A549 treated with AZD9567 at 1 μM for 4 hours (cell line): ENCODE data around the gene RPL28. TPM values are rescaled to one million over a fixed set of nuclear protein-coding genes. Genes with fewer than 3 reads are reported as not detected.

Experiments used
- total RNA-seq: library from RNA; stranded (reverse); fragments of 200-300 nt; extraction: Qiagen RNA extraction; gene quantifications from 5 replicates; pipeline ENCODE4 v1.2.3, GENCODE V29; 2022; ENCODE audit not compliant: insufficient read depth

RPL28 gene
- 2,640 to 3,810 TPM (median 2,807 TPM) in 5 replicates for total RNA-seq

GRCh38 chr19:55385724-55386492 lies at the start of gene RPL28:
Gene RPL28, plus strand, starts transcription at chr19:55385932. Its CDS starts 426 bp downstream, at chr19:55386358.

GRCh38 chr19:55339105-55339888 lies 46.4 kb upstream of the RPL28 start, which contains the start of gene KMT5C:
Gene KMT5C, plus strand, starts transcription at chr19:55339876. Its CDS starts 2,061 bp downstream, at chr19:55341937.

DNA sequence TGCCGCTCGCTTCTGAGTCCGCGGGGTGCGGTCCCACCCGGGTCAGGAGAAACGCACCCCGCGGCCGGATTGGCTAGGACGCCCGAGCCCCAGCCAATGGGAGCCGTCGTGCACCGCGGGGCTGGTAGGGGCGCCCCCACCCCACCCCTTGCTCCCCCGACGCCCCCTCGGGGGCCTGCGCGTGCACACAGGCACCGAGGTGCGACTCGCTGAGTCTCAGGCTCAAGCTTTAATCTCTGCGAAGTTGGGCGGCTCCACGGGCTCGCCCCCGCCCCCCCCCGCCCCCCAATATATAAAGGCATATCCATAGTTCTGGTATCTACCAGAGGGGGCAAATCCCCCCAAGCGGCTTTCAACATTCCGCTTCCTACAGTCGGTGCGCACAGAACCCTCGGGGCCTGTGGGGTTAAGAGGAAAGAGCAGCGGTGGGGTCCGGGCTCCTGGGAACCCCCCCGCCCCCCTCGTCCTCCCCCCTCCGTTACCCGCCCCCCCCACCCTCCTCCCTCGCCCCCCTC lies 31.0 kb upstream of the RPL28 start, which contains the start of gene COX6B2:
Gene COX6B2, minus strand, starts transcription at position 22 of the 515 bp plus-strand sequence. CDS start 198 bp downstream, outside the sequence.

GRCh38 chr19:55362990-55363716 lies 22.6 kb upstream of the RPL28 start, which contains the start of gene GARIN5B:
Gene GARIN5B, minus strand, starts transcription at chr19:55363260. Its CDS starts 194 bp downstream, at chr19:55363066.

DNA sequence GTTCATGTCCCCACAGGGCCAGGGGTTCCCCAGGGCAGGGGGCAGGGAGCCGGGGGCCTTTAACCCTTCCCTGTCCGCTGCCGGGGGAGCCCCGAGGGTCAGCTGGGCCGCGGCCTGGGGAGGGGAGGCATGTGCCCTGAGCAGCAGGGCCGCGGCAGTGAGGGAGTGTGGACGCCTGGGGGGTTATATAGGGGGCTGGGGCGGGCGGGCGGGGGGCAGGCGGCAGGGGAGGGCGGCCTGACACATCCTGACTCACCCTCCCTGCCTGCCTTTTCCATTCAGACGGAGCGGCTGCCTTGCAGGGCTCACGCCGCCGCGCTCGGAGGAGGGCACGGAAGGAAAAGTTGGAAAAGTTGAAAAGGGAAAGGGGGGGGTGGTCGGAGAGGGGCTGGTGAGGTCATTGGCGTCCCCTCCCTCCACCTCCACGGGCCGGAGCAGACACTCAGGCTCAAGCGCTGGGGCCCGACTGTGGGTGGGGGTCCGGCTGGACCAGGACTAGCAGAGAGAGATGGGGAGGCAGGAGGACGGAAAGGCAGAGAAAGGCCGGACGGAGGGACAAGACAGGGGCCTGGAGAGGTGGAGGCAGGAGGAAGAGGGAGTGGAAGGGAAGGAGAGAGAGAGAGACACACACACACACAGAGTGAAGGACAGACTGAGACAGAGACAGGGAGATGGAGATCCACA lies 15.3 kb upstream of the RPL28 start, which contains the start of gene IL11:
Gene IL11, minus strand, starts transcription at position 159 of the 684 bp plus-strand sequence. Its CDS starts 153 bp downstream, at position 6.

GRCh38 chr19:55376241-55376933 lies 9.3 kb upstream of the RPL28 start, which contains the start of gene TMEM190:
Gene TMEM190, plus strand, starts transcription at chr19:55376826. Its CDS starts 28 bp downstream, at chr19:55376854.

GRCh38 chr19:55384131-55384919 lies 1.4 kb upstream of the RPL28 start, which contains the start of gene TMEM238:
Gene TMEM238, minus strand, starts transcription at chr19:55384292. Its CDS starts 33 bp downstream, at chr19:55384259.

GRCh38 chr19:55407550-55407799 lies 21.7 kb downstream of the RPL28 start, which contains the start of gene UBE2S:
Gene UBE2S, minus strand, starts transcription at chr19:55407788. Its CDS starts 199 bp downstream, at chr19:55407589.

DNA sequence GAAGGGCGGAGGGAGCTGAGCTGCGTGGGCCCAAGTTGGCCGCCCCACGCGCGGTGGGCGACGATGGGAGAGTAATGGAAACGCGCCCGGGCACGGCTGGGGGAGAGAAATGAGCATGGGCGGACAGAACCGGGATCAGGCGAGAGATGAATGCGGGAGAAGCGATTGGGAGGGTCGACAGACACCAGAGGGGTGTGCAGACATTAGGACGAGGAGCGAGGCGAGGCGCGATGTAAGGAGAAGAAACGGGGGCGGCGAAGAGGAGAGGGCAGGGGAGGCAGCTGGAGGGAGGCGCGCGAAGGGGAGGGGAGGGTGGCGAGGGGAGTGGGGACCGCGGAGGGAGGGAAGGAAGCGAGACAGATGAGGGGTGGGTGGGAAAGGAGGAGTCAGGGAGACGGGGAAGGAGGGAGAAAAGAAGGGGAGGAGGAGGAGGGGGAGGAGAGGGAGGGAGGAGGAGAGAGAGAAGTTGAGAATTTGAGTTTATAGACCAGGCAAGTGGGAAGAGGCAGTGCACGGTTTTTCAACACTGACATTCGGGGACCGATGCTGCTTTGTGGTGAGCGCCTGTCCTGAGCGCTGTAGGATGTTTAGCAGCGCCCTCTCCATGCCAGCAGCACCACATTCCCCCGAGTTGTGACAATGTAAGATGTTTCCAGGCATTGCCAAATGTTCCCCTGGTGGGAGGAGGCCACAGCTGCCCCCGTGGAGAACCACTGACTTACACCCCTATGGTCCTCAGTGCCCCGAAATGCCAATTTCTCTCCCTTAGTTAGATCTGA lies 57.5 kb downstream of the RPL28 start, which contains the start of gene SHISA7:
Gene SHISA7, minus strand, starts transcription at position 256 of the 779 bp plus-strand sequence. CDS start 437 bp downstream, outside the sequence.

Other genes with a start within 250 kb of the RPL28 start
- gene TNNT1, start 236.7 kb upstream of the RPL28 start, total RNA-seq, result 88.1 to 142 TPM (median 130 TPM) in 5 replicates
- 6.9 to 9.8 TPM (median 7.9 TPM) in 5 replicates for gene TNNI3, start 228.2 kb upstream of the RPL28 start, total RNA-seq
- 5.8 to 9.4 TPM (median 6.7 TPM) in 5 replicates for gene DNAAF3, start 219.3 kb upstream of the RPL28 start, total RNA-seq
- gene SYT5, start 205.6 kb upstream of the RPL28 start, total RNA-seq, result 1.8 to 9.1 TPM (median 4.2 TPM) in 5 replicates
- 2.1 to 3.8 TPM (median 3.1 TPM) in 5 replicates for gene PTPRH, start 176.4 kb upstream of the RPL28 start, total RNA-seq
- gene TMEM86B, start 157.2 kb upstream of the RPL28 start, total RNA-seq, result 5.1 to 6.4 TPM (median 5.7 TPM) in 5 replicates
- 74.7 to 116 TPM (median 115 TPM) in 5 replicates for gene PPP6R1, start 126.9 kb upstream of the RPL28 start, total RNA-seq
- 129 to 149 TPM (median 137 TPM) in 5 replicates for gene HSPBP1, start 105.8 kb upstream of the RPL28 start, total RNA-seq
- 2.5 to 3.3 TPM (median 3.1 TPM) in 5 replicates for gene BRSK1, start 101.9 kb upstream of the RPL28 start, total RNA-seq
- gene TMEM150B, start 60.6 kb upstream of the RPL28 start, total RNA-seq, result not detected in 5 replicates
- 3.1 to 8.1 TPM (median 7.0 TPM) in 5 replicates for gene KMT5C, start 46.1 kb upstream of the RPL28 start, total RNA-seq
- 0.95 to 1.2 TPM (median 1.0 TPM) in 4 of 5 replicates, not detected in the other for gene COX6B2, start 31.2 kb upstream of the RPL28 start, total RNA-seq
- gene GARIN5B, start 22.7 kb upstream of the RPL28 start, total RNA-seq, result 0.10 to 0.22 TPM (median 0.16 TPM) in 4 of 5 replicates, not detected in the other
- gene IL11, start 15.5 kb upstream of the RPL28 start, total RNA-seq, result 16.8 to 21.9 TPM (median 17.3 TPM) in 5 replicates
- 1.6 to 2.0 TPM (median 1.8 TPM) in 4 of 5 replicates, not detected in the other for gene TMEM190, start 9.1 kb upstream of the RPL28 start, total RNA-seq
- gene TMEM238, start 1.6 kb upstream of the RPL28 start, total RNA-seq, result 6.5 to 9.2 TPM (median 8.0 TPM) in 4 of 5 replicates, not detected in the other
- 283 to 453 TPM (median 448 TPM) in 5 replicates for gene UBE2S, start 21.9 kb downstream of the RPL28 start, total RNA-seq
- gene SHISA7, start 57.4 kb downstream of the RPL28 start, total RNA-seq, result 0.02 TPM in 2 of 5 replicates, not detected in the others
- 49.3 to 64.4 TPM (median 61.3 TPM) in 5 replicates for gene ISOC2, start 75.7 kb downstream of the RPL28 start, total RNA-seq
- not detected in 5 replicates for gene C19orf85, start 78.8 kb downstream of the RPL28 start, total RNA-seq
- 4.3 to 7.1 TPM (median 6.2 TPM) in 5 replicates for gene ZNF628, start 90.7 kb downstream of the RPL28 start, total RNA-seq
- gene NAT14, start 99.3 kb downstream of the RPL28 start, total RNA-seq, result 31.1 to 56.8 TPM (median 53.6 TPM) in 5 replicates
- gene SSC5D, start 102.5 kb downstream of the RPL28 start, total RNA-seq, result 0.41 to 1.0 TPM (median 0.82 TPM) in 5 replicates
- gene SBK2, start 151.2 kb downstream of the RPL28 start, total RNA-seq, result 1.8 to 2.1 TPM (median 2.0 TPM) in 4 of 5 replicates, not detected in the other
- gene SBK3, start 159.6 kb downstream of the RPL28 start, total RNA-seq, result 0.79 to 1.2 TPM (median 0.93 TPM) in 4 of 5 replicates, not detected in the other
- 7.2 to 29.0 TPM (median 26.0 TPM) in 5 replicates for gene ZNF579, start 194.9 kb downstream of the RPL28 start, total RNA-seq
- 18.8 to 22.1 TPM (median 21.4 TPM) in 5 replicates for gene FIZ1, start 213.6 kb downstream of the RPL28 start, total RNA-seq
- gene ZNF524, start 214.4 kb downstream of the RPL28 start, total RNA-seq, result 11.7 to 18.6 TPM (median 17.2 TPM) in 5 replicates
- 5.6 to 11.6 TPM (median 11.2 TPM) in 5 replicates for gene ZNF865, start 219.7 kb downstream of the RPL28 start, total RNA-seq
- 5.3 to 7.2 TPM (median 6.9 TPM) in 5 replicates for gene ZNF784, start 238.6 kb downstream of the RPL28 start, total RNA-seq